OCI-LY1 (cell line): ENCODE results near the gene TRABD2B.

Source experiments
- EZH2 ChIP-seq: fragments of 200-600 bp; sonication (generic), shearing (Covaris generic); IDR thresholded peaks from 2 replicates; pipeline ENCODE4 v1.8.0; 2017; ENCODE audit warnings: borderline replicate concordance, mixed run types, mild to moderate bottlenecking, antibody characterized with exemption, low read length, moderate library complexity, mixed read lengths
- TF ChIP-seq, protein P1 (sequence below): fragments of 200-600 bp; sonication (generic), shearing (Covaris generic); IDR thresholded peaks from 2 replicates; pipeline ENCODE4 v1.5.1; 2017; ENCODE audit warnings: mild to moderate bottlenecking, antibody characterized with exemption, low read length, moderate library complexity, mixed read lengths

DNA sequence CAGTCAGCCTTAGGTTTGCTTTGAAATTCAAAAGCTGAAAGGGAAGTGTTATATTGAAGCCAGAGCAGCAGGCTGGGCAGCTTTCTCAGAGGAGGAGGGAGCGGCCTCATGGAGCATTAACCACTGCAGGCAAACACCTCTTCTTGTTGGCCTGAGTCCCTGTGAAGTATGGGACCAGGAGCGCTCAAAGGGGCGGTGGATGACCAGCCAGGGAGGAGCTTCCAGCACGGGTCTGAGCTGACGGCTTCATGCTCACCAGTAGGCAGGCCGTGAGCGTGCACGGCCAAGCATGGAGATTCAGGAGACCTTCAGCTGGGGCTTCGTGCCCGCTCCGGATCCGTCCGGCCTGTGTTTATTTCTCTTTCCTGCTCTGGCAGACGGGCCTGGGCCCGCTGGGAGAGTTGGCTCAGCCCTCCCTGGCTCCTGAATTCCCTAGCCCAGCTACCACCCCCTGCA, 245.2 kb downstream of the TRABD2B start:
- no peak for TF ChIP-seq EZH2
- TF ChIP-seq, protein P1, sequence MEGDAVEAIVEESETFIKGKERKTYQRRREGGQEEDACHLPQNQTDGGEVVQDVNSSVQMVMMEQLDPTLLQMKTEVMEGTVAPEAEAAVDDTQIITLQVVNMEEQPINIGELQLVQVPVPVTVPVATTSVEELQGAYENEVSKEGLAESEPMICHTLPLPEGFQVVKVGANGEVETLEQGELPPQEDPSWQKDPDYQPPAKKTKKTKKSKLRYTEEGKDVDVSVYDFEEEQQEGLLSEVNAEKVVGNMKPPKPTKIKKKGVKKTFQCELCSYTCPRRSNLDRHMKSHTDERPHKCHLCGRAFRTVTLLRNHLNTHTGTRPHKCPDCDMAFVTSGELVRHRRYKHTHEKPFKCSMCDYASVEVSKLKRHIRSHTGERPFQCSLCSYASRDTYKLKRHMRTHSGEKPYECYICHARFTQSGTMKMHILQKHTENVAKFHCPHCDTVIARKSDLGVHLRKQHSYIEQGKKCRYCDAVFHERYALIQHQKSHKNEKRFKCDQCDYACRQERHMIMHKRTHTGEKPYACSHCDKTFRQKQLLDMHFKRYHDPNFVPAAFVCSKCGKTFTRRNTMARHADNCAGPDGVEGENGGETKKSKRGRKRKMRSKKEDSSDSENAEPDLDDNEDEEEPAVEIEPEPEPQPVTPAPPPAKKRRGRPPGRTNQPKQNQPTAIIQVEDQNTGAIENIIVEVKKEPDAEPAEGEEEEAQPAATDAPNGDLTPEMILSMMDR: no peak
